H7 (cell line): ENCODE data around the gene TPK1. TPM values are rescaled to one million over a fixed set of nuclear protein-coding genes. Genes with fewer than 3 reads are reported as not detected.

Experiments
- DNase-seq: peaks from one replicate; pipeline ENCODE4 v3.0.0; 2012
- H3K27me3 ChIP-seq: 2 replicates; pipeline ENCODE4 v1.6.0; 2011; ENCODE audit warnings: mild to moderate bottlenecking, low read length; ENCODE audit not compliant: control insufficient read depth, insufficient read depth
- H3K36me3 ChIP-seq: replicated peaks from 2 replicates; pipeline ENCODE4 v1.5.1; 2011; ENCODE audit warnings: low read length; ENCODE audit not compliant: control insufficient read depth, insufficient read depth
- H3K4me3 ChIP-seq: 2 replicates; pipeline ENCODE4 v1.5.1; 2011; ENCODE audit warnings: low read depth, mild to moderate bottlenecking, control low read depth, low read length, moderate library complexity; ENCODE audit not compliant: insufficient read depth
- total RNA-seq: library from RNA; depleted of rRNA; stranded (reverse); fragments of >200 nt; shearing (Covaris generic); gene quantifications from 2 replicates; pipeline ENCODE4 v1.2.3, GENCODE V29; 2014

The TPK1 gene
- total RNA-seq, 1 experiment from 2014 or later: 6.2 TPM

GRCh38 chr7:144477348-144477747, 358.5 kb downstream of the TPK1 start:
- Histone ChIP-seq H3K36me3 (no peaks in the 10 kb centered on the region), H3K4me3 (no peak overlapping the region), H3K27me3 (no peaks in the 10 kb centered on the region)
- no peak for DNase-seq

GRCh38 chr7:144474800-144475615, 360.8 kb downstream of the TPK1 start:
- Histone ChIP-seq H3K36me3 (no peaks in the 10 kb centered on the region), H3K27me3 (no peaks in the 10 kb centered on the region), H3K4me3 (no peak overlapping the region)
- no peak for DNase-seq

- H3K27me3 ChIP-seq: no peaks in the 10 kb centered on the region
- no peak for DNase-seq
Measured at GRCh38 chr7:144474363-144474762, 361.5 kb downstream of the TPK1 start.

GRCh38 chr7:144473908-144474307, 361.9 kb downstream of the TPK1 start:
- Histone ChIP-seq H3K27me3 (no peaks in the 10 kb centered on the region), H3K4me3 (no peak overlapping the region), H3K36me3 (no peaks in the 10 kb centered on the region)
- DNase-seq: no peak

More at GRCh38 chr7:144474363-144474762, 361.5 kb downstream of the TPK1 start:
- H3K36me3 ChIP-seq: no peaks in the 10 kb centered on the region
- H3K4me3 ChIP-seq: no peak overlapping the region

- no peak for DNase-seq
- Histone ChIP-seq H3K36me3 (no peaks in the 10 kb centered on the region), H3K4me3 (no peak overlapping the region), H3K27me3 (no peaks in the 10 kb centered on the region)
Measured at GRCh38 chr7:144470078-144470477, 365.8 kb downstream of the TPK1 start.

GRCh38 chr7:144468990-144469732, 366.7 kb downstream of the TPK1 start:
- Histone ChIP-seq H3K36me3 (no peaks in the 10 kb centered on the region), H3K4me3 (no peak overlapping the region), H3K27me3 (no peaks in the 10 kb centered on the region)
- no peak for DNase-seq

GRCh38 chr7:144459635-144460034, 376.2 kb downstream of the TPK1 start:
- Histone ChIP-seq H3K36me3 (no peaks in the 10 kb centered on the region), H3K27me3 (no peaks in the 10 kb centered on the region)
- no peak for DNase-seq

GRCh38 chr7:144455040-144455404, 380.8 kb downstream of the TPK1 start:
- H3K4me3 ChIP-seq: no peak overlapping the region
- DNase-seq: no peak
- H3K27me3 ChIP-seq: no peaks in the 10 kb centered on the region
- no peaks in the 10 kb centered on the region for H3K36me3 ChIP-seq

More at GRCh38 chr7:144459635-144460034, 376.2 kb downstream of the TPK1 start:
- H3K4me3 ChIP-seq: no peak overlapping the region

- no peaks in the 10 kb centered on the region for H3K27me3 ChIP-seq
- DNase-seq: peak; percentile 11
- H3K4me3 ChIP-seq: no peak overlapping the region
- no peaks in the 10 kb centered on the region for H3K36me3 ChIP-seq
Measured at GRCh38 chr7:144454256-144455039, 381.4 kb downstream of the TPK1 start.

GRCh38 chr7:144452064-144452463, 383.8 kb downstream of the TPK1 start:
- H3K4me3 ChIP-seq: no peak overlapping the region
- no peaks in the 10 kb centered on the region for H3K36me3 ChIP-seq
- DNase-seq: no peak
- no peaks in the 10 kb centered on the region for H3K27me3 ChIP-seq

- Histone ChIP-seq H3K27me3 (no peaks in the 10 kb centered on the region), H3K4me3 (no peak overlapping the region), H3K36me3 (no peaks in the 10 kb centered on the region)
- DNase-seq: no peak
Measured at GRCh38 chr7:144445590-144445989, 390.3 kb downstream of the TPK1 start.

- Histone ChIP-seq H3K36me3 (no peaks in the 10 kb centered on the region), H3K4me3 (no peak overlapping the region), H3K27me3 (no peaks in the 10 kb centered on the region)
- DNase-seq: no peak
Measured at GRCh38 chr7:144439717-144440205, 396.1 kb downstream of the TPK1 start.

GRCh38 chr7:144438759-144439158, 397.1 kb downstream of the TPK1 start:
- H3K27me3 ChIP-seq: no peaks in the 10 kb centered on the region
- DNase-seq: no peak

GRCh38 chr7:144437370-144438191, 398.3 kb downstream of the TPK1 start:
- Histone ChIP-seq H3K36me3 (no peaks in the 10 kb centered on the region), H3K4me3 (no peak overlapping the region), H3K27me3 (no peaks in the 10 kb centered on the region)
- DNase-seq: peak; percentile 33

More at GRCh38 chr7:144438759-144439158, 397.1 kb downstream of the TPK1 start:
- Histone ChIP-seq H3K36me3 (no peaks in the 10 kb centered on the region), H3K4me3 (no peak overlapping the region)
